Right lobe of liver (tissue), 6 donors: Measurements from ENCODE around the gene TOGARAM2. TPM values are rescaled to one million over a fixed set of nuclear protein-coding genes. Genes with fewer than 3 reads are reported as not detected.

ENCODE experiments used
- ATAC-seq, 4 donors: fragments of 200-7000 bp; cut with Tn5 transposase; one replicate each; pipeline ENCODE4 v1.9.1; 2020; ENCODE audit warnings: mild to moderate bottlenecking in 4 of 4, moderate library complexity in 4 of 4
- DNase-seq, 3 donors: peaks; one replicate each; pipeline ENCODE4 v3.0.0-alpha.2; 2020
- H3K27ac ChIP-seq, 3 donors: fragments of 200-600 bp; one replicate each; pipeline ENCODE4 v1.8.0; 2022
- H3K27me3 ChIP-seq, 2 donors: fragments of 200-600 bp; one replicate each; pipeline ENCODE4 v1.8.0; 2022
- H3K36me3 ChIP-seq, 4 donors: fragments of 200-600 bp; sonication (generic) in 1 of 4; one replicate each; pipeline versions ENCODE4 v1.5.1 to v1.8.0; 2017 to 2022; ENCODE audit warnings: control low read depth in 1 of 4
- H3K4me1 ChIP-seq, 4 donors: fragments of 200-600 bp; sonication (generic) in 1 of 4; one replicate each; pipeline versions ENCODE4 v1.5.1 to v1.8.0; 2017 to 2022; ENCODE audit warnings: control low read depth in 1 of 4
- H3K4me3 ChIP-seq, 3 donors: fragments of 200-600 bp; one replicate each; pipeline ENCODE4 v1.8.0; 2022
- H3K9me3 ChIP-seq, 4 donors: fragments of 200-600 bp; sonication (generic) in 1 of 4; one replicate each; pipeline versions ENCODE4 v1.5.1 to v1.8.0; 2017 to 2022; ENCODE audit warnings: control low read depth in 1 of 4
- POLR2A ChIP-seq: fragments of 450-650 bp; IDR thresholded peaks from one replicate; pipeline ENCODE4 v1.6.1; 2017; ENCODE audit warnings: antibody characterized with exemption, mild to moderate bottlenecking
- WGBS: methylation state at CpG from one replicate; pipeline ENCODE4 v1.1.6; 2018; ENCODE audit warnings: low coverage, low lambda C conversion rate; ENCODE audit not compliant: insufficient coverage; ENCODE audit errors: missing lambda C conversion rate; 5-methylcytosine and 5-hydroxymethylcytosine counted together
- intact Hi-C, 2 donors: fragments of 100-400 bp; cut with DNase I; formaldehyde crosslinking; loops; one replicate each; pipeline versions ENCODE4 v1.11.2 to v1.14.1; 2022
- total RNA-seq, 6 experiments: library from RNA; depleted of rRNA in 2 of 6; stranded (reverse); fragments of >200 nt in 2 of 6; fragmentation: NEBNext Ultra II Directional in 3 of 6; extraction: Animal tissue kit (Norgen Biotek cat#: 25700) in 3 of 6; gene quantifications; one replicate each; pipeline versions ENCODE4 v1.1.0 to v1.2.4, GENCODE V29; 2016 to 2023
- TF ChIP-seq, protein P1 (sequence below), 4 donors: fragments of 200-600 bp in 3 of 4; fragments of 450-650 bp in 1 of 4; IDR thresholded peaks; one replicate each; pipeline versions ENCODE4 v1.5.1 to v1.8.0; 2016 to 2022; ENCODE audit warnings: antibody characterized with exemption in 4 of 4, mild to moderate bottlenecking in 2 of 4
- donor health status: DM: no; HTN: yes; CAD: no.
- donor health status: DM: no; HTN: no; CAD: no.
- donor health status: DM: no; HTN: no; CAD: no.
- donor health status: DM: no; HTN: yes; CAD: no.
- donor health status: DM: no; HTN: yes; CAD: no.

Gene TOGARAM2
- total RNA-seq, 6 experiments from 2014 or later, result 0.06 to 0.37 (median 0.14) TPM; not detected in 1

DNA sequence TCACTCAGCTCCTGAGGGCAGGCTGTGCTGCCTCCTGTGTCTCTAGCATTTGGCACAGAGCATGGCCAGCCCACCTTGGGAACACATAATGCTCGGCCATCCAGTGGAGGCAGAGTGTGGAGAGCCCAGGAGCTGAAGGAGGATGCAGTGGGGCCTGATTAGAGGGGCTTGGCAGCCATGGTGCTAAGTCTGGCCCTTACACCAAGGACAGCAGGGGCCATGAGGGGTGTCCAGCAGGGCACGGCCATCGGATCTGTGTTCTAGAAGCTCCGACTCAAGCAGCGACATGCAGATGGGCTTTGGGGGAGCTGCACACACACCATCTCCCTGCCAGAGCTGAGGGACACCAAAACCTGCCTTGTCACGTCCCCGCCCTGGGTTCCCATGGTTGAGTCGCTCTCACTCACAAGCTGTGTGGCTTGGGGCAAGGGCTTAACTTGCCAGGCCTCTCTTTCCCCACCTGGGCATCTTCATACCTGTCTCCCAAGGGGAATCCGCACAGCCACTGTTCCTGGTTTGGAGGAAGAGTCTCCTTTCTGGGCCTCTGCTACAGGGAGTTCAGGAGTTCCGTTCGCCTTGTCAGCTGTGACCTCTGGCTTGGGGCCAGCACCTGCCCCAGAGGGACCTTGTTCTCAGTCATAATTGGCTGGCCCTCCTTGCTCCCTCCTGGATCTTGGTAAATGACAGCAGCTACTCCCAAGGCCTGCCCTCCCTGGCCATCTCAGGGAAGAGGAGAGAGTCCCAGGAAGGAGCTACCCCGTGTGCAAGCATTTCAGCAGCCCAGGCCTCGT is 1.3 kb upstream of the TOGARAM2 start:
- Histone ChIP-seq H3K27me3 (no peaks in the 10 kb centered on the region), H3K4me1 (no peaks in the 10 kb centered on the region), H3K9me3 (no peaks in the 10 kb centered on the region), H3K27ac (no peak overlapping the region), H3K36me3 (no peaks in the 10 kb centered on the region), H3K4me3 (no peak overlapping the region)
- WGBS, result 48% methylated on average over 5 of the region's 13 CpGs
- no peak for TF ChIP-seq POLR2A
- TF ChIP-seq, protein P1, sequence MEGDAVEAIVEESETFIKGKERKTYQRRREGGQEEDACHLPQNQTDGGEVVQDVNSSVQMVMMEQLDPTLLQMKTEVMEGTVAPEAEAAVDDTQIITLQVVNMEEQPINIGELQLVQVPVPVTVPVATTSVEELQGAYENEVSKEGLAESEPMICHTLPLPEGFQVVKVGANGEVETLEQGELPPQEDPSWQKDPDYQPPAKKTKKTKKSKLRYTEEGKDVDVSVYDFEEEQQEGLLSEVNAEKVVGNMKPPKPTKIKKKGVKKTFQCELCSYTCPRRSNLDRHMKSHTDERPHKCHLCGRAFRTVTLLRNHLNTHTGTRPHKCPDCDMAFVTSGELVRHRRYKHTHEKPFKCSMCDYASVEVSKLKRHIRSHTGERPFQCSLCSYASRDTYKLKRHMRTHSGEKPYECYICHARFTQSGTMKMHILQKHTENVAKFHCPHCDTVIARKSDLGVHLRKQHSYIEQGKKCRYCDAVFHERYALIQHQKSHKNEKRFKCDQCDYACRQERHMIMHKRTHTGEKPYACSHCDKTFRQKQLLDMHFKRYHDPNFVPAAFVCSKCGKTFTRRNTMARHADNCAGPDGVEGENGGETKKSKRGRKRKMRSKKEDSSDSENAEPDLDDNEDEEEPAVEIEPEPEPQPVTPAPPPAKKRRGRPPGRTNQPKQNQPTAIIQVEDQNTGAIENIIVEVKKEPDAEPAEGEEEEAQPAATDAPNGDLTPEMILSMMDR (IDR thresholded peaks at IDR 0.05), result no peak
- intact Hi-C loops, result loop anchor here in 1 of 2 donors (10.0 kb wide), 1 partner anchor 215 kb away; no protein-coding TSS in a partner anchor
- DNase-seq (no peak), ATAC-seq (no peak)

DNA sequence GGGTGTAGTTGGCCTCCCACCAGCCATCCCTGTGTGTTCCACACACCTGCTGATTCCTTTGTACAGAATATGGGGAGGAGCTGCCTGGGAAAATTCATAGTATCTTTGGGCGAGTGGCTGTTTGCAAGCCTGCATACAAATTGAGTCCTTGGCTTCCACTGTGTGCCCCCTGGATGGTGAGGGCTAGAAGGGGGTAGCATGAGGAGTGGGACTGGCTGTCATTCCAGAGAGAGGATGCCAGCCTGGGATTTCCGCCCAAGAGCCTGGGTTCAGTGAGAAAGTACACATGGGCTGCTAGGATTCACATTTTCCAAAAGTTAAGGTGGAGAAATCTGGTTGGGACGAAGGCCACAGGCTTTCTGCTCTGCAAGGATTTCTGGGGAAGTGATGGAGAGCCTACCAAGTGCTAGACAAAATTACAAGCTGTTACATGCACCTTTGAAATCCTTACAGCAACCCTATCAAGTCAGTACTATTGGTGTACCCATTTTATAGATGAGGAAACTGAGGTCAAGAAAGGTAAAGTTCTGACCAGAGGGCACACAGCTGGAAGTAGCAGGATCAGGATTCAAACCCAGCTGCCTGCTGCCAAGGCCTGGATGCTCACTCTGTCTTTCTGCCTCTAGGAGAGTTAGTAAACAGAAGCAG is 606 bp upstream of the TOGARAM2 start:
- no CpG with 5 or more reads among the region's 3 CpGs for WGBS
- TF ChIP-seq POLR2A, result no peak
- TF ChIP-seq, protein P1 (IDR thresholded peaks at IDR 0.05), result no peak

DNA sequence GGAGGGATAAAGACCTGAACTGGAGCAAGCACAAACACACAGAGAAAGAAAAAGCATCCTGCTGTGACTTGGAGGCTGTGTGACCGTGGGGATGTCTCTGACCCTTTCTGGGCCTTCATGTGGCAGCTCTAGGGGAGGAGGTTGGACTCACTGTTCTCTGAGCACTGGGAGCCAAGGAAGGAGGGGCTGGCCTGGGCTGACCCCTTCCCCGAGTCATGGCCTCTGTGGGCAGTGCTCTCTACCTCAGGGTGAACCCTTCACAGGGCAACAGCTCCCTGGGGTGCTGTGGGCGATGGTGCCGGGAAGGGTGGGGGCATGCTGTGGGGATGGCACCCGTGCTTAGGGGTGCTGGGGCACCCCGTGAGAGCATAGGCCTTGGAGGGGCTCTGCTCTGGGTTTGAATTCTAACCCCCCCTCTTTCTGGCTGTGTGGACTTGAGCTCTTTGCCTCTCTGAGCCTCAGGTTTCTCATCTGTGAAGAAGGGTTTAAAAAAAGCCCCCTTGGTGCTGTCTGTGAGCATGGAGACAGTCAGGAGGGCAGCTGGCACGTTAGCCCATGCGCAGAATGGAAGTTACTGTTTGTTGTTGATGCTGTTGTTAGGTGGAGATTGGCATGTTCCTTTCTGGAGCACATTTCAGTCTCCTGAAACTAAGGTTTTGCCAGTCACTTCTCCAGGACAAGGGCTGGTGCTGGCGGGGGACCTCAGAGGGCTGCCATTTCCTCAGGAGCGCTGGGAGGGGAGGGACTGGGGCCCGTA is 700 bp downstream of the TOGARAM2 start:
- no peaks in the 10 kb centered on the region for H3K4me1 ChIP-seq
- DNase-seq, result no peak
- H3K9me3 ChIP-seq, result no peaks in the 10 kb centered on the region
- H3K27ac ChIP-seq, result no peak overlapping the region
- intact Hi-C loops, result no loop called here
- ATAC-seq, result peak in 3 of 4 donors; percentile 10 to 17 (median 16)
- no peaks in the 10 kb centered on the region for H3K36me3 ChIP-seq
- TF ChIP-seq, protein P1 (IDR thresholded peaks at IDR 0.05), result no peak
- no peak for TF ChIP-seq POLR2A
- no peaks in the 10 kb centered on the region for H3K27me3 ChIP-seq
- WGBS, result 80% methylated on average over 5 of the region's 11 CpGs
- no peak overlapping the region for H3K4me3 ChIP-seq

More for the DNA sequence above, 606 bp upstream of the TOGARAM2 start:
- no peak for ATAC-seq
- Histone ChIP-seq H3K27me3 (no peaks in the 10 kb centered on the region), H3K4me3 (no peak overlapping the region), H3K27ac (no peak overlapping the region), H3K4me1 (no peaks in the 10 kb centered on the region), H3K36me3 (no peaks in the 10 kb centered on the region), H3K9me3 (no peaks in the 10 kb centered on the region)
- no peak for DNase-seq
- intact Hi-C loops, result no loop called here

DNA sequence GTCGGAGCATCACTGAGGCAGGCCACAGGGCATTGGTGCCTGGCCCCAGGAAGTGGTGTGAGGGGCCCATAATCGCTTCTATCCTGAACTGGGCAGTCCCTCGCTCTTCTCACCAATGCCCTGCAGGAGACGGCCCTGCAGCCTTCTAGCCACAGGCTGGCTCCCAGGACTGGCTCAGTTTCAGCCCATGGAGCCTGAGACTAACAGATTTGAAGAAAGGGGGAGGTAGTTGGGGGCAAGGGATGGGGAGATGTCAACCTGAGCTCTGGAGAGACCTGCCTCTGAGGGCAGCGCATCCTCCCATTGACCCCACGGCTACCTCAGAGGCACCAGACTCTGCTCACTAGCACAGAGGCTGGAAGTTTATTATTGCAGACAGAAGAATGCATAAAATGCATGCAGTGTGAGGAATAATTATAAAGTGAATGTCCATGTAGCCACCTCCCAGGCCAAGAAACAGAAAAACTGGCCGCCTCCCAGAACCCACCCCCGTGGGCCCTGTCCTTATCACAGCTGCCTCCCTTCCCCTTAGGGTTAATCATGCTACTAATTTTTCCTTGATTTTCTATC is 1.4 kb downstream of the TOGARAM2 start:
- TF ChIP-seq POLR2A, result no peak
- TF ChIP-seq, protein P1 (IDR thresholded peaks at IDR 0.05), result no peak
- WGBS, result 70% methylated on average over 4 of the region's 8 CpGs

More for the DNA sequence above, 1.4 kb downstream of the TOGARAM2 start:
- Histone ChIP-seq H3K27ac (no peak overlapping the region), H3K9me3 (no peaks in the 10 kb centered on the region), H3K36me3 (no peaks in the 10 kb centered on the region), H3K4me1 (no peaks in the 10 kb centered on the region), H3K4me3 (no peak overlapping the region), H3K27me3 (no peaks in the 10 kb centered on the region)
- no peak for DNase-seq
- no peak for ATAC-seq
- intact Hi-C loops, result no loop called here
